ENCODE measurements around the gene OIT3. TPM values are rescaled to one million over a fixed set of nuclear protein-coding genes. Genes with fewer than 3 reads are reported as not detected.

The OIT3 gene
- polyA plus RNA-seq, 1 of the 3 experiments (the other 2 are of a cell fraction), result not detected

DNA sequence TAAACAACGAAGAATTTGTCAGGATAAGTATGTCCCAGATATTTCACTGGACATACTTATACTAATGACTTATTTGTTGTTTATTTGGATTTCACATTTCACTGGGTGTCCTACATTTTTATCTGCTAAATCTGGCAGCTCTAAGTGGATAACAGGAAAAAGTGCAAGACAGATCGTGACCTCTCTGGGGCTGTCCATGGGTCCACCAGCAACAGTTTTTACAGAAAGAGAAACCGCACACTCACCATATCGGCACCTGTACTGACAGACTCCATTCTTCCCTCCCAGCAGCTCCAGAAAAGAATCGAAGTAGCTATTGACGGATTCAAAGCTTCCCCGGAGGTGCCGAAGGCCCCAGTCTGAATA lies 60.7 kb downstream of the OIT3 start:
- 67% methylated on average over 6 of the region's 8 CpGs for WGBS (ENCODE audit: low lambda C conversion rate)
- no peak overlapping the region for H3K27ac ChIP-seq (ENCODE audit: low read depth in 2 of 2, low read length in 1 of 2)

DNA sequence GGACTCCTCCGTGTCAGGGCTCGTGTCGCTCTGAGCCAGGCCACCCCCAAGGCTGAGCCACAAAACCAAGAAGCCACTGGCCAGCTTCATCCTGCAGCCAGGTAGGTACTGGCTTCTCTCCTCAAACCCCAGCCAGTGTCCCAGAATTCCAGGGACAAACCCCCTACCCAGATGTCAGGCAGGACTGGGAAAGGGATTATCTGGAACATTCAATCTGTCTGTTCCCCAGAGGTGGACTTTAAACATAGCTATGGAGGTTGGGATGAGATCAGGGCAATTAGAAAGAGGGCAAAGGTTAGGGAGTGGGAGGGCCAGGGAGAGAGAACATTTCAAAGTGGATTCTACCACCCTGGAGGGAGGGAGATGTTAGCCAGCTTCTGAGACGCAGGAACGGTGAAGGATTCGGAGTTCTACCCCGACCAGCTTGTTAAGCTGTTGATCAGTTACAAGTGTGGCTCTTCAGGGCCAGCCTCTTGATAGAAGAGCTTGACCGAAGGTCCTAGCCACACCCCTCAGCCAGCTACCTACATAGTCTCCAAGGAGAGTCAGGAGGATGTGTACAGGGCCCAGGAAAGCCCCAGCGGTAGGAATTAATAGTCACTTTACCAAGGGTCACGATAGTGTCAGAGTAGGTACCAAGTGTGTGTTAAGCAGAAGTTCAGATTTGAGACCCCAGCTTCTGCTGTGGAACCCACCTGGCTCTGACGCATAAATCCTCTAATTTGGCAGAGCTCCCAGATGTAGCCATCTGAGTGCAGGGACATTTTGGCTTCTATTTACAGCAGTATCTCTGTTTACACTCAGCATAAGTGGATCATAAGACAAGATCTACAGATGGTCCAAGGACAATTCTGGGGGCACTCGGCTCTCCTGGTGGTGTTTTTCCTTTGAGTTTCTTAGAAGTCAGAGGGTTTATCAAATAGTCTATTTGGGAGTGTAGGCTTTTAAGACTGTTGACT lies 61.3 kb downstream of the OIT3 start, which contains the start of gene PLA2G12B:
Gene PLA2G12B (minus strand): TSS at position 211 of the 959 bp plus-strand sequence. CDS start 121 bp downstream, at position 90.
- Histone ChIP-seq H3F3A (replicated peaks; ENCODE audit: insufficient read depth) (no peaks in the 10 kb centered on the region), H3K79me2 (ENCODE audit: insufficient read depth) (no peaks in the 10 kb centered on the region), H3K9me2 (no peaks in the 10 kb centered on the region), H3K9ac (no peak within 1 kb of the TSS), H3K36me3 (replicated peaks in 1 of 2; ENCODE audit: control insufficient read depth in 1 of 2, insufficient read depth in 2 of 2, low read length in 1 of 2) (no peaks in the 10 kb centered on the region), H3K4me3 (ENCODE audit: low read depth in 2 of 2, low read length in 1 of 2) (no peak within 1 kb of the TSS), H3K27me3 (ENCODE audit: insufficient read depth) (no peaks in the 10 kb centered on the region), H3K4me1 (ENCODE audit: control insufficient read depth in 1 of 2, insufficient read depth in 2 of 2, low read depth in 1 of 2, low read length in 1 of 2) (peaks cover 0 to 13% of the 10 kb centered on the region in 2 experiments; a peak in 1 of 4 replicates), H3K27ac (ENCODE audit: low read depth in 2 of 2, low read length in 1 of 2) (no peak within 1 kb of the TSS), H4K20me1 (ENCODE audit: insufficient read depth) (no peaks in the 10 kb centered on the region), H3K4me2 (no peak within 1 kb of the TSS), H2AFZ (ENCODE audit: low read depth) (no peak within 1 kb of the TSS), H3K9me3 (no peaks in the 10 kb centered on the region)
- CTCF ChIA-PET, result interaction anchor here (0.7 to 1.5 kb wide), 2 partner anchors 14 to 35 kb away, joined by 3 read pairs; no protein-coding TSS in a partner anchor
- 60% methylated on average over 9 of the region's 12 CpGs for WGBS (ENCODE audit: low lambda C conversion rate)
- TF ChIP-seq RFX5 (IDR thresholded peaks at IDR 0.05; ENCODE audit: low read length) (no peak), FOXM1 (IDR thresholded peaks at IDR 0.05; ENCODE audit: low read depth) (no peak), JUND (IDR thresholded peaks at IDR 0.05) (no peak), RCOR1 (IDR thresholded peaks at IDR 0.05; ENCODE audit: low read length) (no peak), ELF1 (IDR thresholded peaks at IDR 0.05) (no peak)
- peak; percentile 38 for DNase-seq
- POLR2A ChIA-PET, result no interaction called here

More for the DNA sequence above, 60.7 kb downstream of the OIT3 start:
- Histone ChIP-seq H3K9ac (no peak overlapping the region), H3K4me2 (no peak overlapping the region), H3K9me3 (no peaks in the 10 kb centered on the region), H3F3A (replicated peaks; ENCODE audit: insufficient read depth) (no peaks in the 10 kb centered on the region), H4K20me1 (ENCODE audit: insufficient read depth) (no peaks in the 10 kb centered on the region), H2AFZ (ENCODE audit: low read depth) (no peak overlapping the region), H3K36me3 (replicated peaks in 1 of 2; ENCODE audit: control insufficient read depth in 1 of 2, insufficient read depth in 2 of 2, low read length in 1 of 2) (no peaks in the 10 kb centered on the region), H3K27me3 (ENCODE audit: insufficient read depth) (no peaks in the 10 kb centered on the region), H3K79me2 (ENCODE audit: insufficient read depth) (no peaks in the 10 kb centered on the region), H3K4me1 (ENCODE audit: control insufficient read depth in 1 of 2, insufficient read depth in 2 of 2, low read depth in 1 of 2, low read length in 1 of 2) (peaks cover 0 to 13% of the 10 kb centered on the region in 2 experiments; a peak in 1 of 4 replicates), H3K4me3 (ENCODE audit: low read depth in 2 of 2, low read length in 1 of 2) (no peak overlapping the region), H3K9me2 (no peaks in the 10 kb centered on the region)
- CTCF ChIA-PET, result interaction anchor here (1.5 kb wide), 1 partner anchor 13 kb away, joined by 3 read pairs; no protein-coding TSS in a partner anchor
- POLR2A ChIA-PET, result no interaction called here
- no peak for DNase-seq
- TF ChIP-seq YY1 (IDR thresholded peaks at IDR 0.05; ENCODE audit: low read depth) (no peak), NFIC (IDR thresholded peaks at IDR 0.05; ENCODE audit: borderline replicate concordance) (no peak), TCF12 (IDR thresholded peaks at IDR 0.05) (no peak), FOSL2 (IDR thresholded peaks at IDR 0.05; ENCODE audit: borderline replicate concordance, low read depth) (no peak), RCOR1 (IDR thresholded peaks at IDR 0.05; ENCODE audit: low read length) (no peak), SIN3A (IDR thresholded peaks at IDR 0.05; ENCODE audit: borderline replicate concordance, low read depth, low read length) (no peak), GATA2 (CRISPR knock-in tag; IDR thresholded peaks at IDR 0.05) (no peak), FOXJ3 (CRISPR knock-in tag; IDR thresholded peaks at IDR 0.05) (no peak)

GRCh38 chr10:72956001-72956400 lies 62.5 kb downstream of the OIT3 start:
- no peaks in the 10 kb centered on the region for H3K36me3 ChIP-seq (replicated peaks in 1 of 2; ENCODE audit: control insufficient read depth in 1 of 2, insufficient read depth in 2 of 2, low read length in 1 of 2)
- TF ChIP-seq EP300 (IDR thresholded peaks at IDR 0.05; ENCODE audit: borderline replicate concordance in 1 of 2, low read depth in 1 of 2, low read length in 1 of 2) (no peak), JUND (IDR thresholded peaks at IDR 0.05) (no peak), GABPA (IDR thresholded peaks at IDR 0.05; ENCODE audit: low read depth) (no peak), TEAD4 (IDR thresholded peaks at IDR 0.05; ENCODE audit: borderline replicate concordance, insufficient read depth) (no peak), MAX (IDR thresholded peaks at IDR 0.05; ENCODE audit: low read depth) (no peak), FOXJ3 (CRISPR knock-in tag; IDR thresholded peaks at IDR 0.05) (no peak), CHD2 (IDR thresholded peaks at IDR 0.05; ENCODE audit: low read length, partially characterized antibody) (no peak), CTCF (IDR thresholded peaks at IDR 0.05) (no peak)
- no peak for DNase-seq
- CTCF ChIA-PET, result no interaction called here
- no peak overlapping the region for H2AFZ ChIP-seq (ENCODE audit: low read depth)
- no peak overlapping the region for H3K4me3 ChIP-seq (ENCODE audit: low read depth in 2 of 2, low read length in 1 of 2)
- H3K4me2 ChIP-seq, result no peak overlapping the region
- no peaks in the 10 kb centered on the region for H3F3A ChIP-seq (replicated peaks; ENCODE audit: insufficient read depth)
- no peaks in the 10 kb centered on the region for H3K27me3 ChIP-seq (ENCODE audit: insufficient read depth)
- H3K79me2 ChIP-seq (ENCODE audit: insufficient read depth), result no peaks in the 10 kb centered on the region
- H3K27ac ChIP-seq (ENCODE audit: low read depth in 2 of 2, low read length in 1 of 2), result no peak overlapping the region
- H4K20me1 ChIP-seq (ENCODE audit: insufficient read depth), result no peaks in the 10 kb centered on the region
- POLR2A ChIA-PET, result no interaction called here
- H3K4me1 ChIP-seq (ENCODE audit: control insufficient read depth in 1 of 2, insufficient read depth in 2 of 2, low read depth in 1 of 2, low read length in 1 of 2), result peaks cover 0 to 13% of the 10 kb centered on the region in 2 experiments; a peak in 1 of 4 replicates
- no peaks in the 10 kb centered on the region for H3K9me2 ChIP-seq
- no peak overlapping the region for H3K9ac ChIP-seq
- H3K9me3 ChIP-seq, result no peaks in the 10 kb centered on the region
